Activated CD8-positive, alpha-beta T cell treated with anti-CD3 and anti-CD28 coated beads for 36 hours (primary cell): ENCODE measurements around the gene SYT8. TPM values are rescaled to one million over a fixed set of nuclear protein-coding genes. Genes with fewer than 3 reads are reported as not detected.

ENCODE experiments used
- ATAC-seq: fragments of 200-7000 bp; cut with Tn5 transposase; one replicate; pipeline ENCODE4 v1.10.0; 2021; ENCODE audit warnings: mild to moderate bottlenecking, moderate library complexity
- CTCF ChIA-PET: fragments of 350-600 bp; sonication (Branson Sonifier 250); formaldehyde crosslinking; loops from one replicate; lab custom pipeline; 2021; ENCODE audit warnings: antibody characterized with exemption; lab: Charles Lee
- POLR2A ChIA-PET: fragments of 350-600 bp; sonication (Branson Sonifier 250); formaldehyde crosslinking; loops from one replicate; lab custom pipeline; 2021; ENCODE audit warnings: antibody characterized with exemption; lab: Charles Lee
- DNase-seq: peaks from one replicate; pipeline ENCODE4 v3.0.0-alpha.2; 2020
- H3K27ac Mint-ChIP-seq: one replicate; pipeline ENCODE4 v1.8.0; 2021; ENCODE audit warnings: mild to moderate bottlenecking, mixed read lengths
- H3K27me3 Mint-ChIP-seq: one replicate; pipeline ENCODE4 v1.8.0; 2021; ENCODE audit warnings: mixed read lengths
- H3K36me3 Mint-ChIP-seq: one replicate; pipeline ENCODE4 v1.8.0; 2021; ENCODE audit warnings: low read depth, mixed read lengths
- H3K4me1 Mint-ChIP-seq: one replicate; pipeline ENCODE4 v1.8.0; 2021; ENCODE audit warnings: low read depth, mixed read lengths
- H3K4me3 Mint-ChIP-seq: one replicate; pipeline ENCODE4 v1.8.0; 2021; ENCODE audit warnings: mild to moderate bottlenecking, moderate library complexity, mixed read lengths
- H3K9me3 Mint-ChIP-seq: one replicate; pipeline ENCODE4 v1.8.0; 2021; ENCODE audit warnings: mixed read lengths
- CTCF ChIP-seq: fragments of 200-600 bp; IDR thresholded peaks from one replicate; pipeline ENCODE4 v1.8.0; 2022; ENCODE audit warnings: antibody characterized with exemption, mild to moderate bottlenecking
- intact Hi-C: fragments of 100-400 bp; cut with micrococcal nuclease; formaldehyde crosslinking; loops from one replicate; pipeline ENCODE4 v1.10.0; 2022
- total RNA-seq, 2 experiments: library from RNA; stranded (reverse); gene quantifications; one replicate each; pipeline ENCODE4 v1.2.3, GENCODE V29; 2021

The SYT8 gene
- total RNA-seq, 2 experiments from 2014 or later: not detected

- Mint-ChIP-seq H3K27me3 (no peaks in the 10 kb centered on the region), H3K27ac (no peak overlapping the region), H3K4me3 (no peak overlapping the region), H3K4me1 (peaks cover 34% of the 10 kb centered on the region), H3K36me3 (no peaks in the 10 kb centered on the region), H3K9me3 (no peaks in the 10 kb centered on the region)
- POLR2A ChIA-PET: interaction anchor here (2.0 kb wide), 1 partner anchor 9 kb away, joined by 7 read pairs; no protein-coding TSS in a partner anchor
- TF ChIP-seq CTCF: no peak
- intact Hi-C loops: loop anchor here (5.0 kb wide), 1 partner anchor 311 kb away; no protein-coding TSS in a partner anchor
- CTCF ChIA-PET: interaction anchor here (1.0 kb wide), 1 partner anchor 35 kb away, joined by 4 read pairs; no protein-coding TSS in a partner anchor
- ATAC-seq (no peak), DNase-seq (no peak)
Observed at GRCh38 chr11:1840780-1841480, 6.1 kb downstream of the SYT8 start.

GRCh38 chr11:1841511-1842148 is 6.8 kb downstream of the SYT8 start:
- no peak for ATAC-seq
- no peak for DNase-seq
- Mint-ChIP-seq H3K4me3 (no peak overlapping the region), H3K9me3 (no peaks in the 10 kb centered on the region), H3K27ac (no peak overlapping the region), H3K27me3 (no peaks in the 10 kb centered on the region), H3K4me1 (peaks cover 38% of the 10 kb centered on the region), H3K36me3 (no peaks in the 10 kb centered on the region)
- TF ChIP-seq CTCF: no peak
- CTCF ChIA-PET: interaction anchor here (1.0 kb wide), 1 partner anchor 35 kb away, joined by 4 read pairs; no protein-coding TSS in a partner anchor
- POLR2A ChIA-PET: interaction anchor here (0.7 to 2.0 kb wide), 2 partner anchors 9 to 11 kb away, joined by 3 to 7 read pairs; no protein-coding TSS in a partner anchor
- intact Hi-C loops: loop anchor here (5.0 kb wide), 1 partner anchor 311 kb away; no protein-coding TSS in a partner anchor

- intact Hi-C loops: loop anchor here (5.0 kb wide), 1 partner anchor 310 kb away; no protein-coding TSS in a partner anchor
- POLR2A ChIA-PET: interaction anchor here (0.7 to 2.0 kb wide), 4 partner anchors 8 to 50 kb away, joined by 3 to 7 read pairs (median 6); partner anchors contain the start of gene LSP1
- H3K27ac Mint-ChIP-seq: no peak overlapping the region
- H3K27me3 Mint-ChIP-seq: no peaks in the 10 kb centered on the region
- no peak for TF ChIP-seq CTCF
- H3K4me3 Mint-ChIP-seq: no peak overlapping the region
- no peaks in the 10 kb centered on the region for H3K36me3 Mint-ChIP-seq
- peaks cover 43% of the 10 kb centered on the region for H3K4me1 Mint-ChIP-seq
- CTCF ChIA-PET: interaction anchor here (1.1 kb wide), 1 partner anchor 10 kb away, joined by 3 read pairs; no protein-coding TSS in a partner anchor
- no peak for DNase-seq
- H3K9me3 Mint-ChIP-seq: no peaks in the 10 kb centered on the region
- no peak for ATAC-seq
Observed at GRCh38 chr11:1842149-1843097, 7.6 kb downstream of the SYT8 start.

GRCh38 chr11:1843098-1843473 is 8.3 kb downstream of the SYT8 start:
- ChIA-PET POLR2A (interaction anchor here (1.0 to 1.8 kb wide), 2 partner anchors 10 to 49 kb away, joined by 4 to 7 read pairs; partner anchors contain the start of gene LSP1), CTCF (interaction anchor here (1.1 kb wide), 1 partner anchor 10 kb away, joined by 3 read pairs; no protein-coding TSS in a partner anchor)
- DNase-seq (no peak), ATAC-seq (no peak)
- no peaks in the 10 kb centered on the region for H3K36me3 Mint-ChIP-seq
- H3K27me3 Mint-ChIP-seq: no peaks in the 10 kb centered on the region
- H3K4me1 Mint-ChIP-seq: peaks cover 45% of the 10 kb centered on the region
- intact Hi-C loops: loop anchor here (5.0 kb wide), 1 partner anchor 309 kb away; no protein-coding TSS in a partner anchor
- no peak for TF ChIP-seq CTCF
- H3K9me3 Mint-ChIP-seq: no peaks in the 10 kb centered on the region
- no peak overlapping the region for H3K4me3 Mint-ChIP-seq
- no peak overlapping the region for H3K27ac Mint-ChIP-seq
